Stimulated activated CD8-positive, alpha-beta memory T cell treated with anti-CD3 and anti-CD28 coated beads, Interleukin-15, amount 100 ng/mL, for 1 hour (primary cell): ENCODE measurements around the gene GTSE1.
A peak's percentile ranks its signal among the peaks of the same experiment; 100 is the strongest.

Source experiments
- DNase-seq: peaks from one replicate; pipeline ENCODE4 v3.0.0-alpha.2; 2020; ENCODE audit warnings: low read depth

The GTSE1 gene

DNA sequence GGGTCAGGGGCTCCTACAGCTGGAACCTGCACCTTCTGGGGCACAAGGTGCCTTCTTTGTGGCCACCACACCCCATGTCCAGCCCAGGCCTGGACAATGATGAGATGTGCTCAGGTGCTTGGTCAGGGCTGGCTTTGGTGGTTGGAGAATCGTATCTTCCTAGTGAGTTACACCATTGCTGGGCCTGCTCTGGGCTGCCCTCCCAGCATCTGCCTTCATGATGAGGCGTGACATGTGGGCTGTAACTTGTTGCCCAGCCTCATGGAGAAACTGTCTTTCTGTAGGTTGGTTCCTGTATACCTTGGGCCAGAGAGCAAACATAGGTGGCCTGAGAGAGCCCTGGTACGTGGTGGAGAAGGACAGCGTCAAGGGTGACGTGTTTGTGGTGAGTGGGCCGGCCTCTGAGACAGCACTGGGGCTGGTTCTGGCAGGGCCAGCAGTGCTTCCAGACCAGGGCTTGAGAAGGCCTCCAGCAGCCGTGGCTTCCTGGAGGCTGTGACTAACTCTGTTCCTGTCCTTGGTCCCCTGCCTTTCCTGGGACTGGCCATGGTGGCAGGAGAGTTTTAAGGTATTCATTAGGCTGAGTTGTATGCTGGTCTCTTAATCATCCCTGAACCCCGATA is 56.9 kb downstream of the GTSE1 start:
- no peak for DNase-seq

DNA sequence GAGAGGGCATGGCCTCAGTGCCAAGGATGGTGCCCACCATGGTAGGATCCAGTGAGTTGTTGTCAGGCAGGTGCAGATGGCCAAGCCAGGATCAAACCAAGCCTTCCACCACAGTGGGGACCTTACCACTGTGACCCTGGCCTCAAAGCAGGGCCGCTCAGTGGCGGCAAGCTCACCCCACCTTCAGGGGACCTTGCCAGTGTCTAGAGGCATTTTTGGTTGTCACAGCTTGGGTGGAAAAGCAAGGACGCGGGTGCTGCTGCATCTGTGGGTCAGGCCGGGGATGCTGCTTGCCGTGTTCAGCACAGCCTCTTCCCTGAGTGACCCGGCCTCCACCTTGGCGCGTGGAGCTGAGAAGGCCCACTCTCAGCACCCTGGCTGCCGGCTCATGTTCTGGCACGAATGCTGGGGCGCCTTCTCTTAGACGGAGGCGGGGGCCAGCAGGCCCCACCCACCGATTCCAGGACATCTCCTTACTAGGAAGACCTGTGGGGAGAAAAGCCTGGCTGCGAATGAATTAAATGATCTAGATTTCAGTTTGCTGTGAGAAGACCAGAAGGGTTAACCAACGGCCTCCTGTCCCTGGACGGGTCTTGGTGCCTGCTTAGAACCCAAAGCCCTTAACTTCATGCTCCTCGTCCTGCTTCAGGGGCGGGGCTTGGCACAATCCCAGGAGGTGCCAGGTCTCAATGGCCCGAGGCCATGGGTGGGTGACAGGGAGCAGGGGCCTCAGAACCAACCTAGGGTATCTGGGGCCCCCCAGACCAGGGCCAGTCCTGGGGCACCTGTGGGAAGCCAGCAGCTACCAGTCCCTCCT is 57.7 kb downstream of the GTSE1 start:
- DNase-seq = no peak

DNA sequence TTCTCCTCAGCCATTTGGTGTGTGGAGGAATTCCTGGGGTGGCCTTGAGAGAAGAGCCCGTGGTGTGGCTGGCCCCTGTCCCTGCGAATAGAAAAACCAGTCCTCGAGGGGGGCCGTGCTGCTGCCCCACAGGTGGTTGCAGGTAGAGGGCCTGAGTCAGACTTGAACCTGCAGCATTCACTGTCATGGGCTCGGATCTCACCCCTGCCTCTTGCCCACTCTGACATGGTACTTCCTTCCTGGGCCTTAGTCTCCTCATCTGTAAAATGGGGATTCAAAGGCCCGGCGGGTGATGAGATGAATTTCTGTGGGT is 58.3 kb downstream of the GTSE1 start:
- no peak for DNase-seq

DNA sequence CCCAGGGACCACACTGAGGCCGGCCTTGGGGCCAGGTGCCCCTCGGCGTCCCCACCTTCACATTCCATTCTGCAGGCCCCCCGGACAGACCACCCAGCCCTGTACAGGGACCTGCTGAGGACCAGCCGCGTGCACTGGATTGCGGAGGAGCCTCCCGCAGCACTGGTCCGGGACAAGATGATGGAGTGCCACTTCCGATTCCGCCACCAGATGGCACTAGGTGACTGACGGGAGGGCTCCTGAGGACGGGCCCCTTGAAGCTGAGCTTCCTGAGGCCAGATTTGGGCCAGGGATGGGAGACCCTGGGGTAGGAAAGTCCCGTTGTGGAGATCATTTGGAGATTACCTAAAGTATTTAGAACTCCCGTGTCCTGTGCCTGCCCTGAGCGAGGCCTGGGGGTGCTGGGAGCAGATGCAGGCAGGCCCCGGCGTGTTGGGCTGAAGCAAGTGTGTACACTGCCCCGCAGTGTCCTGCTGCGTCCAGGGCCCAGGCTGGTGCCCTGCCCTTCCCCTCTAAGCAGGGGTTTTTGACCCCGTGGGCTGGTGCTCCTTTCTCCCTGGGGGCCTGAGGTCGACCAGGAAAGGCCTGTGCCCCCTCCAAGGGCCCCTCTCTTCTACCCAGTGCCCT is 58.8 kb downstream of the GTSE1 start:
- peak; percentile 48 for DNase-seq

DNA sequence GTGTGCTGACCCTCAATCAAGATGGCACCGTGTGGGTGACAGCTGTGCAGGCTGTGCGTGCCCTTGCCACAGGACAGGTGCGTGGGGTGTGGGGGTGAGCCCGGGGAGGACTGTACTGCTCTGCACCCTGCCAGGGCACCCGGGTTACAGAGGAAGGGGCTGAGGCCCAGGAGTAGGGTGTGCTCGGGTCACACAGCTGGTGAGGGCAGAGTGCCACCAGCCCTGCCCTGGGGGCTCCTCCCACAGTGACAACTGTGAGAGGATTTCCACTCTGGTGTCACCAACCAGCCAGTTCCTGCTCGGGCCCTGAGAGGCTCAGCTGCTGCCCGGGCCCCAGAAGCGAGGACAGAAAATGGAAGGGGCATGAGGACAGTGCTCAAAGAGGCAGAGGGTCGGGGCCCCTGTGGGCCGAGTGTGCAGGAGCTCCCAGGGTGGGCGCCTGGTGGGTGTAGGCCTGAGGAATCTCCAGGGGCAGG is 59.4 kb downstream of the GTSE1 start:
- no peak for DNase-seq

DNA sequence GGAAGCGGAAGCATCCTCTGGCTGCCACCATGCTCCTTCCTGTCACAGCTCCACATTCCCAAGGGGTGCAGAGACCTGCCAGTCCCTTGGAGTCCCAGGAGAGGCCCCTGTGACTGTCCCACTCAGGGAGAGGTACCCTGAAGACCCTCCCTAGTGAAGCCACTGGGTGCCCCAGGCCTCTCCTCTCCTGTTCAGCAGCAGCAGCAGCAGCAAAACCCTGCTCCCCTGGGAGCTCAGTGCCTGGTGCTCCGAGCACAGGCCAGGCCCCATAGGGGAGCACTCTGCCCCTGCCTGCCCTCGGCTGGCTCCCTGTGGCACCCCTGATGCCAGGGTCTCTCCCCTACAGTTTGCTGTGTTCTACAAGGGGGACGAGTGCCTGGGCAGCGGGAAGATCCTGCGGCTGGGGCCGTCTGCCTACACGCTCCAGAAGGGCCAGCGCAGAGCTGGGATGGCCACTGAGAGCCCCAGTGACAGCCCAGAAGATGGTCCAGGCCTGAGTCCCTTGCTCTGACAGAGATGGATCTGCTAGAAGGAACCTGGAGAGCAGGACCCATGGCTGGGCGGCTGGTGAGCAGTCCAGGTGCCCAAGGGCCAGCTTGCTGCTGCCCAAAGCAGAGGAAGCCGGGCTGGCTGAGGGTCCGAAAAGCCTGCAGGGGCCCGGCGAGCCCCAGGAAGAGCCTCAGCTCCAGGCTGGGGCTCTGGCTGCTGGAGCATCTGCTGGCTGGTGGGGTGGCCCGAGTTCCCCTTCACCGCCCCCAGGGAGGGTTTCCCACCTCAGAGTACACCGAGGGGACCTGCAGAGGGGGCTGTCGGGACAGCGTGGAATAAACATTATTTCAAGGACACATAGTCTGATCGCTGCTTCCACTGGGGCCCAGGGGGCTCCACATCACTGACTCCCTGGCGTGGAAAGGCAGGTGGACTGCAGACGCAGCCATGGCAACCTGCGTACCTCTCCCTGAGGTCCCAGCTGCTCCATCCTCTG is 60.1 kb downstream of the GTSE1 start:
- no peak for DNase-seq

DNA sequence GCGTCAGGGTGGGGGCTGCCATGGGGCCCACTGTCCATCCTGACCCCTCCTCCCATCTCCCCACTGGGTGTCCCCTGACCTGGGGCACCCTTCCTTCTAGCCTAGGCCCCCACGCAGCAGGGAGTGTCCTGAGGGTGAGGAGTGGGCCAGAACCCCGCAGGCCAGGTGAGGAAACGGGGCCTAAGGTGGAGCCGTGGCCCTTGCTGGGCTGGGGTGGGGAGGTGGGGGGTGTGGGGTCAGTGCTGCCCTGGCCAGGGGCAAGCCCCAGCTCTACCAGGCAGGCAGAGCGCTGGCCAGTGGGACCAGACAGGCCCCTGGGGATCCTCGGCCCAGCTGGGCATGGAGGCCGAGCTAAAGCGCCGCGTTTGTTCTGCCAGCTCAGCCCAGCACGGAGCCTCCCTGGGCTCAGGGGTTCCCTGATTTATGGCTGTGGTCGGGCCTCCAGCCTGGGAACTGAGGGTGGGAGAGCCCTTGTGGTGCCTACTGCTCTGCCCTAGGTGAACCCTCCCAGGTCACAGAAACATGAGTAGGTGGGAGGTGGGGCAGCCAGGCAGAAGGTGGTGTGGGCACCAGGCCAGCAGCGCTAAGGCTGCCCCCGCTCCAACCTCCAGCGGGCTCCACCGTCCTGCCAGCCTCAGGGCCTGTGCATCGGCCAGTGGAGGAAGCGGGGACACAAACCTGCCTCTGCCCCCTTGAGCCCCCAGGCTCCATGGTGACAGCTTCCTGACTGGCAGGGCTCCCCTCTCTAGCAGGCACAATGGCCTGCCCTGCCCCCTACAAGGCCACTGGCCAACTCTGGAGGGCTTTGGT is 61.2 kb downstream of the GTSE1 start:
- no peak for DNase-seq

DNA sequence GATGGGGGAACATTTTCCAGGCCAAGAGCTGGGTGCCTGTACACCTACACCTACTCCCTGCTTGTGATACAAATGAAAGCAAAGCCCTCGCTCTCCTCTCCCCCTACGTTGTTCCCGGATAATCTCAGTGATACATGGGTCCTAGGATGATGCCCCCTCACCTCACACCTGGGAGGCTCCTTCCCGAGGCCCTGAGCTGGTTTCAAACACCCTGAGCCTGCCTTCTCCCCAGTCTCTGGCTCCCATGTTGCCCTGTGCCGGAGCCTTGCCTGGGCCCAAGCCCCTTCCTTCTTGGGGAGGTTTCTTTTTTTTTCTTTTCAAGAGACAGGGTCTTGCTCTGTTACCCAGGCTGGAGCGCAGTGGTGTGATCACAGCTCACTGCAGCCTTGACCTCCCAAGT is 62.1 kb downstream of the GTSE1 start:
- DNase-seq = no peak

DNA sequence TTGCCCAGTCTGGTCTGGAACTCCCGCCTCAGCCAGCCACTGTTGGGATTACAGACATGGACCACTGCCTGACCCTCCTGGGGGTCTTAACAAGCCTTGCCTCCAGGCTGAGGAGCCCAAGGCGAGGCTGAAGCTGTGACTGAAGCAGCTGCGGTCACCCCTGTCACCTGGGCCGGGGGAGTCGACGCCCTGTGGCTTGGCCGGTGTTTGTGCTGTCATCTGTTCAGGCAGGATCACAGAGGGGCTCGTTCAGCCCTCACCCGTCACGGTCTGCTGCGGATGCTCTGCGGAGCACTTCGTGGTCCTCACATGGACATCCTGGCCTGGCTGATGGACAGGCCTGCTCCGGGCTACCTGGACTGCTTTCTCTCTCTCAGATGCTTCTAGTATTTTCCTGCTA is 62.7 kb downstream of the GTSE1 start:
- no peak for DNase-seq

DNA sequence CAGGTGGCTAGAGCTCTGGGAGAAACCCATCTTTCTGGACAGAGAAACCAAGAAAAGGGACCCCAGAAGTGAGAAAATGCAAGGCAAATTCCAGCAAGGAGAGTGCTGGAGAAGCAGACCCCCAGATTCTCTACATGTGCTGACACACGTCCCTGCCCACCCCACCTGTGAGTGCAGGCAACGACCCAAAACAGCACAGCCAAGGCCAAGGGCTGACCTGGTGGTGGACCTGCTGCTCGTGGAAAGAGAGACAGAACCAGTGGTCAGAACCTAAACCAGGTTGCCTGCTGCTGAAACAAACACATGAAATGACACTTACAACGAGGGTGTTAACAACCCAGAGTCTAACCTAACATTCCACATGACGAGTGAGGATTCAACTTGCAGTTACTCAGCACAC is 63.4 kb downstream of the GTSE1 start:
- DNase-seq = no peak

DNA sequence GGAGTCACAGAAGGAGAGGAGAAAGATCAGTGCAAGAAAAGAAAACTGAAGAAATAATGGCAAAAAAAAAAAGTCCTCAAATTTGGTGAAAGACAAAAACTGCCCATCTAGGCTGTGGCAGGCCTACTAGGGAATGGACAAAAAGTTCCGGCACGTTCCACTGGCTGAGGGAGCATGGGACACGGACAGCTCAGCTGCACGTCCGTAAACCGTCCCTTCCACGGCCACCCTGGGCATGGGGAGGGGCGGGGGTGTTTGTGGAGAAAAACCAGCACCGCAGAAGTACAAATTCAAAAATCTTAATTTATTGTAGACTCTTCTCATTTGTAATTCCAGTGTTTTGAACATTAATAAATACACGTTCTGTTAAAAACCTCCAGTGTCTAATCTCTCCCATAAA is 64.2 kb downstream of the GTSE1 start:
- no peak for DNase-seq

DNA sequence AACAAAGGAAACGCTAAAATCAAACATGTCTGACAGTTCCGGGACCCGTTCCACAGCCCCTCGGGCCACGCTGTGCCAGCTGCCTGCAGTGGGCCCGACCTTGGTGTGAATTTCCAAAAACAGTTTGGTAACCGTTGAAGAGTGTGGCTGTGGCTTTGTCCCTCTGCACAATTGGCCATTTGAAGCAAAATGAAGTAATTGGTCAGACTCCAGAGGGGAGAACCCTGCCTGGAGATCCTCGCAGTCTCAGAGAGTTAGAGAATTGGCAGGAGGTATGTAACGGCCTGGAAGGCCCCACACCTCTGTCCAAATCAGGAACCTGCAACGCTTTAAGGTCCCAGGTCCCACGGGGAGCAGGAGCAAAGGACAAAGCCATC is 65.1 kb downstream of the GTSE1 start:
- DNase-seq = no peak

DNA sequence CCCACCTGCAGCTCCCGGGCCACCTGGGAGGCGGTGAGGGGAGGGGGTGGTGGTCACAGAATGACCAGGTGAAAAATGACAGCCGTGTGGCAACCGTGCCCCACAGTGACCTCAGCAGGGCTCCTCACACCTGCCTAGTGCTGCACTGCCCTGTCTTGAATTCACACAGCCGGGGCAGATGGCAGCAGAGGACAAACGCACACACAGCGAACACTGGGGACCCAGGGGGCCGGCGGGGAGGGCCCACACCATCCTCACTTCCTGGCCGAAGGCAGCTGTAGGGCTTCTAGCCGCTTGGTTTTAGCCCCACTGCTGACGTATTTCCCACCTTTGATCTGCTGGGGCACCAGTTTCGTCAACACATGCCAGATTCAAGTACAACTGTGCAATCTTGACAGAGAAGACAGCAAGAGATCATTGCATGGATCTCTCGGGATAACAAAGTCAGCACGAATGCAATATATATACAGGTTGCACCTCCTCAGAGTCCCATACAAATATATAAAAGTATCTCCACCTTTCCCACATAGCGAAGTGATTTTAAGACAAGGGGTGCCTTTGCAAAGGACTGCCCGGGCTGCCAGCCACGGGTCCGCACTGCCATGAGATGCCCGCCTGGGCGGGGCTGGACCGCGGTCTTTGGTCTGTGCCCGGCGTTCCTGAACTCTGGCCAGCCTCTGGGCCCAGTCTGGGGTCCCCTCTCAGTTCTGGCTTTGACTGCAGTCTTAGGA is 65.7 kb downstream of the GTSE1 start:
- no peak for DNase-seq

DNA sequence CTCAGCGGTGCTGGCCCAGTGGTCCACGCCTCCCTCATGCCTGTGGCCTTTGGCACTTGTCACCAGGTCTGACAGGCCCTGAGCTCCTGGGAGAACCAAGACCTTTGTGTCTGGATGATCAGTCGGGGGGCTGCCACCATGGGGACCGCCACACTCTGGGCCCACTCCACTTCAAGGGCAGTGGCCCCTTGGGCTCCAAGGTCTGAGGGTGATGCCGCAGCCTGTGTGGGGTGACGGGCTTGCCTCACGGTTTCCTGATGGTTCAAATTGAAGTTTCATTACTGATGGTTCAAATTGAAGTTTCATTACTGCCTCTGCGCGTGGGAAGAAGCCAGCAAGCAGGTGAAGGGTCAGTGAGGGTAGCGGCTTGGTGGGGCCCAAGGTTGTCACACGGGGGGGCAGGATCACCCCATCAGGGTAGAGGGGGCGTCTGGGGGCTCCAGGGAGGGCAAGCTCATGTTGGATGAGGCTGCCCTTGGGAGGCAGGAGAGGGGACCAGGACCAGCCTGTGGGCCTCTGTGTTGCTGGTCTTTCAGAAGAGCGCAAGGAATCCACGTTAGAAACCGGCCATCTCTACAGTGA is 66.4 kb downstream of the GTSE1 start:
- no peak for DNase-seq

DNA sequence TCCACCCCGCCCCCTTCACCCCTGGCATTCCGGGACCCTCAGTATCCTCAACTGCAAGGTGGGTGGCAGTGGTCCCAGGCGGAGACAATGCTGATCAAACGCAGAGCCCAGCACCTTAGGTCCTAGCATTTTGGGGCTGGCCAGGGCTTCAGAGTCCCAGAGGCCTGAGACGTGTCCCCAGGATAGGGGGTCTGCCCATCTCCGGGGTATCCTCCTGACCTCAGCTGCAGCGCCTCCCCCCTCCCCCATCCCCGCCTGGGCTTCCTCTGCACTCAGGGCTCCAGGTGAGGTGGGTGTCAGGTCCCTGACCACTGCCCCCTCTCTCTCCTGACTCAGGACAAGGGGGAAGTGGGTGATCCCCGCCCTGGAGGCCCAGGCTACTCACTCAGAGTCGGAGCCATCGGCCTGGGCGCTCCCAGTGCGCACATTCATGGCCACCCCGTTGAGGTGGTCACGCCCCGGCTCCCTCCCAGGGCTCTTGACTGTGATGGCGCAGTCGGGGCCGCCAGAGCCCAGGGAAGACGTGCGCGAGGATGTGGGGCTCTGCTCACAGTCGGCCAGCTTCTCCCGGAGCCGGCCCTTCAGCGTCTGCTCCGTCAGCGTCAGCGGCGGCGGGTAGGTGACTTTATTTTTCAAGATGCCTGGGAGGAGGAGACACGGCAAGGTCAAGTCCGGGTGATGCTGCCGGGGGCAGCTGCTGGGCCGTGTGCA is 67.1 kb downstream of the GTSE1 start:
- no peak for DNase-seq

DNA sequence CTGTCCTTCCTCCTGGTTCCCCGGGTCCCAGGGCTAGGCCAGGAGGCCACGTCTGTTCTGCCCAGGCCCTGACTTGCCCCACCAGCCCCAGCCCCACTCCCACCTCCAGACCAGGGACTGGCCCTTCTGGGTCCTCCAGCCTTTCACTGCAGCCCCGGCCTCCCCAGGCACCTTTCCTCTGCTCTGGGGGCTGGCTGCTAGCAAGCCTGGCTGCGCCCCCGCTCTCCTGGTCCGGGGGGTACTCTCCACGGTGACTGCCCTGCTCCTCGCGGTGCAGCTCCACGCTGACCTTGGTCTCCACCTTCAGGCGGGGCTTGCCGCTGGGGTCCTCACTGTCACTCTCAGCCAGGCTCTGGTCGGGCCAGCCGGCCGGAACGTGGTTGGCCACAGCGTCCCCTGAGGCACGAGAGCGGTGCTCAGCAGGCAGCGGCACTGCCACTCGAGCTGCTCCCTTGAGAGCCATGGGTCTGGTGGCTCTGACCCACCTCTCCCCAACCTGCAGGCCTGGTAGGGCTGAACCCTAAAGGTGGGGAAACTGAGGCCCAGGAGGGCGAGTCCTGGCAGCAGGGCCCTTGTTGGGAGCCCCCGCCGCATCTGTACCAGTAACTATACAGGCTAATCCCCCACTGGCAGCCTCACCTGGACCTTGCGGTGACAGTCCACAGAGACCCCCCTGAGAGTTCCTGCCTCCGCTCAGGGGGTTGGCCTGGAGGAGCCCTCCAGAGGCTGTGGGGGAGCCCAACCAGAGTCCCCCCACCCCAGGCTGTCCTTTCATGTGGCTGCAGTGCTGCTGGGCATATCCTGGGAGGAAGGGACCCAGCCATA is 67.9 kb downstream of the GTSE1 start:
- DNase-seq = no peak

DNA sequence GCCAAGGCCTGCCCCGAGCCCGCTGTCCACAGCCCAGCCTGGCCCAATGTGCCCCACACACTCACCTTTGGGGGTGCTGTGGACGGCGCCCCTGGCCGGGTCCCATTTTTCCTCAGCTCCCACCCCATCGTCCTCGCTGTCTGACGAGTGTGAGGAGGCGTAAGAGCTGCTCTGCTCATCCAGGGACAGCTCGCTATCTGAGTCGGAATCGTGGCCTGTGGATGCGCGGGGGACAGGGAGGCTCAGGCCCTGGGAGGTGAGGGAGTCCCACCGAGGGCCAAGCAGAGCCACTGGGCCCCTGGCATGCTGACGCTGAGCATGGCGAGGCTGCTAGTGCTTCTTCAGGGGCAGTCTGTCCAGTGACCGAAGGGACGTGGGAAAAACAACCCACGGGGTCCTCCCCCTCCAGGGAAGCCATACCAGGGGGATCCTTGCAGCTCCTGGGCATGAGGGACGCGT is 68.5 kb downstream of the GTSE1 start:
- no peak for DNase-seq

DNA sequence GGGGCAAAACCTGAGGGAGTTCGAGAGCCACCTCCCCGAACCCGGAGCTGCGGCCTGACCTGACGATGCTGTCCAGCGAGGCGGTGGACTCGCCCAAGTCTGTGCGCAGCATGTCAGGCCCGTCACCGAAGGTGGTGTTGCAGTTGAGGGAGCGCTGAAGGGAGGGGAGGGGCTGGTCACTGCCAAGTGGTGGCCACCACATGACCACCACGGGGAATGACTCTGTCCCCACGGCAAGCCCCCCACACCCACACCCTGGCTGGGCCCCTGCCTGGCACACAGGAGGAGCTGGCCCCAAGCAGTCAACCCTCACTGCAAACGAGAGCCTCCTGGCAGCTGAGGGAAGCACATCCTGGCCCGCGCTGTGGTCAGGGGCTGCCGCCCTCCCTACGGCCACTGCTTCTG is 69.7 kb downstream of the GTSE1 start:
- no peak for DNase-seq
